MG63 (cell line): ENCODE results near the gene PPP1R9A. TPM values are rescaled to one million over a fixed set of nuclear protein-coding genes. Genes with fewer than 3 reads are reported as not detected.
A peak's percentile ranks its signal among the peaks of the same experiment; 100 is the strongest.

Experiments
- DNase-seq: peaks from one replicate; pipeline ENCODE4 v3.0.0-alpha.2; 2020
- H3K27me3 ChIP-seq: fragments of 250-450 bp; sonication (Bioruptor Pico); 2 replicates; pipeline ENCODE4 v1.5.1; 2020; ENCODE audit warnings: mild to moderate bottlenecking, moderate library complexity
- H3K36me3 ChIP-seq: fragments of 250-450 bp; sonication (Bioruptor Pico); 2 replicates; pipeline ENCODE4 v1.5.1; 2020; ENCODE audit warnings: mild to moderate bottlenecking, moderate library complexity
- H3K4me3 ChIP-seq: fragments of 250-450 bp; sonication (Bioruptor Pico); 2 replicates; pipeline ENCODE4 v1.5.1; 2020; ENCODE audit warnings: mild to moderate bottlenecking, moderate library complexity
- H3K9me3 ChIP-seq: fragments of 250-450 bp; sonication (Bioruptor Pico); 2 replicates; pipeline ENCODE4 v1.5.1; 2020; ENCODE audit warnings: mild to moderate bottlenecking, moderate library complexity
- total RNA-seq: library from RNA; depleted of rRNA; stranded (reverse); fragments of >200 nt; shearing (Covaris generic); gene quantifications from 2 replicates; pipeline ENCODE4 v1.2.3, GENCODE V29; 2014; ENCODE audit warnings: low replicate concordance

PPP1R9A gene
- total RNA-seq, 1 experiment from 2014 or later: 1.7 TPM

DNA sequence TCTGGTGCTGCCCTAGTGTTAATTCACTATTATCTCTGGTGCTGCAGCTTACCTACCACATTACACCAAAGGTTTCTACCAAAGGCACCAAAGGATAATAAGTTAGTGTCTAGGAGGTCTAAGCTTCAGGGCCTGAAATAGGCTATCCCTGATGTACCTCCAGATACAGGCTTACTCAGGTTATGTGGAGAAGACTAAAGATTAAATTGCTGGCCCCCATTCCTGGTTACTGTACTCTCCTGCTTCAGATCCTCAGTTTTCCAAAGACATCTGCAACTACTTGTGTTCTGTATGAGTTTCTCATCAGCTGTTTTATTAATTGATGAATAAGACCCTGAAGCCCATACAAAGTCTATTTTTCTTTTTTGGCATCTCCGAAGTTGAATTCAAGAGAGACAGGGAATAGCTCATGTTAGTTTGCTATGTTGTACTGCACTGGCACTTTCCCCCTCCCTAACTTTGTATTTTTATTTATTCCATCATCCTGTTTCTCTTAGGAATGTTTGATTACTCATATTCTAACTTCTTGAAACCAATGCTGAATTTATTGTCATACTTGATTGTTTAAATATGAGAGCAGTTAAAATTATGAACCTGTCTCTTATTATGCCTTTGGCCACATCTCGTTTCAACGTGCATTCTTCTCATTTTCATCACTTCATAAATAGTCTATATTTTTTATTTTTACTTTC is 331.0 kb downstream of the PPP1R9A start:
- Histone ChIP-seq H3K27me3 (no peaks in the 10 kb centered on the region), H3K4me3 (peak overlapping the region; percentile 23), H3K9me3 (no peaks in the 10 kb centered on the region), H3K36me3 (no peaks in the 10 kb centered on the region)
- DNase-seq: no peak

DNA sequence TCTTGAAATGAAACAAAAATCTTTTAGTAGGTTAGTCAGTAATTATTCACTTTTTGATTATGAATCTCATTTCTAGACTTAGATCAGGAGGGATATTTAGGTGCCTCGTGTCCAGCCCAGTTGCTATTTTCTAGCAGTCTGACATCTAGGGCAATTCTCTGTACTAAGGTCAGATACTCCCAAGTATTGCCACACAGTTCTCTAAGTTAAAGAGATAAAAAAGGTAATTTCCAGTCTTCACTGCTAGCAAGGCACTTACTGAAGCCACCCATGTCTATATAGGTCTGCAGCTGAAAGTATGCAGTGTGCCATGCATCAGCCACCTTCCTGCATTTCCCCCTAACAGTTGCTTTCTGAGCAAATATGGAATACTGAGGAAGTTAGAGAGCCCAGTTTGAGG is 333.5 kb downstream of the PPP1R9A start:
- H3K36me3 ChIP-seq: no peaks in the 10 kb centered on the region
- DNase-seq: no peak
- H3K9me3 ChIP-seq: no peaks in the 10 kb centered on the region
- H3K4me3 ChIP-seq: no peak overlapping the region
- no peaks in the 10 kb centered on the region for H3K27me3 ChIP-seq

DNA sequence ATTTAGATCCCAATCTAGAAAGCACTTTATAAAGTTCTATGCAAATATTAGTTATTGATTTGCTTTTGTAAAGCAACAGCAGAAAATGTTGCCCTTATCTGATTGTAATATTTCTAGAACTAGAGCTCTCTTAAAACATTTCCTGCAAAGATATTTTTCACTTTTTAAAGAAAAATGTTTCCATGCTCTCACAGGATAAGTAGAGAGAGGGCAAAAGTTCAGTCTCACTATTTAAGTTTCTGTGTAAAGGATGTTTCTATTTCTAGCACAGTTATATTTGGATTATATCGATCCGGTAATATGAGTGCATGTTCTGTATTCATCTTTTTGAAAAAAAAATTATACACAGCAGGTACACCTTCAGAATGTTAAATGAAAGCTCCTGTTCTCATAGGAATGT is 334.9 kb downstream of the PPP1R9A start:
- no peaks in the 10 kb centered on the region for H3K36me3 ChIP-seq
- no peaks in the 10 kb centered on the region for H3K27me3 ChIP-seq
- no peaks in the 10 kb centered on the region for H3K9me3 ChIP-seq
- DNase-seq: no peak
- no peak overlapping the region for H3K4me3 ChIP-seq

DNA sequence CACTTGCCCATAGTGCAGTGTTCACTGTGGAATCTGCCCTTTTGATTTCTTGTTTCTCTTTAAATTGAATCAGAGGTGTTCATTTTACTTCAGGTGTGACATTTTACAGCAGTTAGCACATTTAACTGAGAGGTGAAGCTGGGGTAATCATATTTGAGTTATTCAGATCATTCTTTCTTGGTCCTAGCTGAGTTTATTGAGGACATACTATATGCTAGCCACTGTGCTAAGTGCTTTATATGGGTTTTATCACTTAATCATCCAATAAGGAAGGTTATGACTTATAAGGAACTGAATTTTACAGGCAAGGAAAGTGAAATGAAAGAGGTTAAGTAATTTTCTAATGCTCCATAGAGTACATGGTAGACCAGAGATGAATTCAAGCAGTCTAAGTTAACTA is 337.2 kb downstream of the PPP1R9A start:
- Histone ChIP-seq H3K27me3 (no peaks in the 10 kb centered on the region), H3K4me3 (no peak overlapping the region), H3K36me3 (no peaks in the 10 kb centered on the region), H3K9me3 (no peaks in the 10 kb centered on the region)
- DNase-seq: no peak

DNA sequence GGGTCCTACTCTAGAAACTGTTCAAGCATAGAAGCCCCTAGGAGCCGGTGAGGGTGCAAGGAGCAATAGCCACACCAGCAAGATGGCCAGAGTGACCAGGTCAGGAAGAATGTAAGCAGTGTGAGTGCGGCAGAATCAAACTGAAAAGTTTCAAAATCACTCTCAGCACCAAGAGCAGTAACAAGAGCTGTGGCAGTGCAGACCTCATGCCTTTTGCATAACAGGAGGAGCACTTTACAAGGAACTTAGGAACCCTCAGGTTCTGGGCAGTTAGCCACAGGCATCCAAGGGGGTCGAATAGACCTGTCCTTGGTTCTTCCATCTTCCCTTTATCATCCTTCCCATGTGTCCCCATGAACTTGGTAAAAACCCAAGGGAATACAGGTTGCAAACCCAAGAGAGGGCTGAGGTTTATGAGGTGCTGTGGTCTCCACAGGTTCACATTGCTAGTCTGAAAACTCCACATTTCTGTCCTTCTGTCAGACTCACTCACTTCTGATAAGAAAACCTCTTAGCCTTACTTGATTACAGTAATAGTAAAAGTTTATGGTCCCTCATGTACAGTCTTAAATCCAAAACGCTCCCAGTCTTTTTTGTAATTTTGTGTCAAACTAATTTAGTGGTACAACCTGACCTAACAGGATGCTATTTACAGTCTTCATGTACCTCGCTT is 338.6 kb downstream of the PPP1R9A start:
- Histone ChIP-seq H3K4me3 (no peak overlapping the region), H3K36me3 (no peaks in the 10 kb centered on the region), H3K9me3 (no peaks in the 10 kb centered on the region), H3K27me3 (no peaks in the 10 kb centered on the region)
- no peak for DNase-seq

DNA sequence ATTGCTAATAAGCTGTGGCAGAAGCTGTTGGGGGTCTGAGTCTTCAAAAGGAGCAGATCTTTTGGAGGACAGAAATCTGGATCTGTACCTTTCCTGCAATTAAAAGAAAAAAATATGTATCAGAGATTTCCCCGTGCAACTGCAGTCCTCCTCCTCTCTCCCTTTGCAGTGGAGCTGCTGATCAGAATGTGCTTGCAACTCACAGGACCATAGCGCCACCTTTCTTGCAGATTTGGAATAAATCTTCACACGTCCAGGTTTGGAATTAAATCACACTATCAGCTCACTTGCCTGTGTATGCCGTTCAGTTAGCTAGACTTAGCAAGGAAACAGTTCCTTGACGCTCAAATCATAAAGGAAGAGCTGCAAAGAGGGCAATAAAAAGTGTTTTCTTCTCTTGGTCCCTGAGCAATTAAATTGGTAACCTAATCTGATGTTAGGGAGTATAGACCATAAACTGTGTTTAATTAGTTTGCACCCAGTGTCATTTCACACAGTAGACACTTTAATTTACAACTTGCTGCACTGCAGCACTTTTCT is 339.5 kb downstream of the PPP1R9A start:
- Histone ChIP-seq H3K36me3 (no peaks in the 10 kb centered on the region), H3K27me3 (no peaks in the 10 kb centered on the region), H3K4me3 (no peak overlapping the region), H3K9me3 (no peaks in the 10 kb centered on the region)
- peak; percentile 8 for DNase-seq

DNA sequence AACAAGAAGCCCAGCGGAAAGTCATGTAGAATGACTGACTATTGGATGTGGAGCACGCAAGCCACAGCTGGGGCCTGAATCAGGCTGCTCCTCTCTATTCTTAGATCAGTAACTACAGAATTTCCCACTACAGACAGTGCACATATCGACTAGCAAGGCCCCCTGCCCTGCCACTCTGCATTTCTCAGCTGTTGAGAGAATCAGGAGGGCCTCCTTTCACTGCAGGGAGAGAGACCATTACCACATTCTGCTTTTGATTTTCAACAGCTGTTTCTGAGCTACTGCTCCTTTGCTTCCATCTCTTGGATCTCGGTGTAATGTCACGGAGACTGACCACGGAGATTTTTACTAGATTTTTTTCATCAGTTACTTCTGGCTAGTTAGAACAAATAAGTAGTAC is 343.2 kb downstream of the PPP1R9A start:
- H3K9me3 ChIP-seq: no peaks in the 10 kb centered on the region
- H3K36me3 ChIP-seq: no peaks in the 10 kb centered on the region
- H3K27me3 ChIP-seq: no peaks in the 10 kb centered on the region
- no peak overlapping the region for H3K4me3 ChIP-seq
- no peak for DNase-seq

DNA sequence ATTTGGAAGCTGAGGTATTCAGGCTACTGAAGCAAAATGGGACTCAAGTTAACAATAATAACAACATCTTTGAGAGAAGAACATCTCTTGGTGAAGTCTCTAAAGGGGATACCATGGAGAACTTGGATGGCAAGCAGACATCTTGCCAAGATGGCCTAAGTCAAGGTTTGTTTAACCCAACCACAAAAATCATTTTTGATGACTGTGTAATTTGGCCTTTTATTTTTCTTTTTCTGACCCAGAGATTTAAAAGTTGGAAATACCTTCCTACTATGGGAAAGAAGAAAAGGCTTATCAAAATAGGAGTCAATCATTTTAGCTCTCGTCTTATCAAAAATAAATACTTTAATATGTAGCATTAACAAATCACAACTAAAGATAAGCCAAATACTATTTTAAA is 344.6 kb downstream of the PPP1R9A start:
- H3K27me3 ChIP-seq: no peaks in the 10 kb centered on the region
- no peaks in the 10 kb centered on the region for H3K9me3 ChIP-seq
- no peak for DNase-seq

DNA sequence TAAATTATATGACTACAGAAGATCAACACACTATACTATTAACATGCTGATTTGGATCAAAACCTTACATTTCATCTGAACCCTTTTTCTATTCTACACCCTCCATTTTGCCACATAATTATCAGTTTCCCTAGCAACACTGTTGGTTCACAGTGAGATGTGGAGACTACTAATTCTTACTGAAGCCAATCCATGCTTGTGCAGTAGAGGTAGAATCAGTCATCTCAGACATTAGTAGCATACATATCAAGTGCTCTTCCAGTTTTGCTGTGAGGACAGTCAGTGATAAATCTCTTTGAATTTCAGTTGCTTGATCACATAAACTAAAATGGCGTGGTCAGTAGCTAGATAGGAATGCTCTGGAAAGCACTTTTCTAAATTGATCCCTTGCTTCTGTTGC is 346.6 kb downstream of the PPP1R9A start:
- Histone ChIP-seq H3K36me3 (no peaks in the 10 kb centered on the region), H3K4me3 (no peak overlapping the region), H3K9me3 (no peaks in the 10 kb centered on the region), H3K27me3 (no peaks in the 10 kb centered on the region)
- no peak for DNase-seq

More for the DNA sequence above, 344.6 kb downstream of the PPP1R9A start:
- no peak overlapping the region for H3K4me3 ChIP-seq
- no peaks in the 10 kb centered on the region for H3K36me3 ChIP-seq

DNA sequence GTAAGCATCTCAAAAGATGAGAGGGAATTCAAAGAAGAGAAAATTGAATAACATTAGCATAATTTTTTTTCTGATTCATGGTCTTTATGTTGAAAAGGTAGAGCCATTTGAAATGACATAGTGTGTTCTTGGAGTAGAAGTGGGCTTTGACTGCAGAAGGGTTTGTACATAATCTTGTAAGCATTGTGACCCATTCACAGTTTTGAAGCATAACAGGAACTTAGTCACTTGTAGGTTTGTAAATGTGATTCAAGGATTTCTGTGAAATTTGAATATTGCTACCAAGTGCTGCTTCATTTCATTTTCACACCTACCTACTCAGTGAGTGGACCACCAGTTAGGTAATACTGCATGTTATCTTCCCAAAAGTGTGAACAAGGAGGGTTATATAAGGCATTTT is 348.3 kb downstream of the PPP1R9A start:
- DNase-seq: no peak
- Histone ChIP-seq H3K9me3 (no peaks in the 10 kb centered on the region), H3K4me3 (no peak overlapping the region), H3K36me3 (no peaks in the 10 kb centered on the region), H3K27me3 (no peaks in the 10 kb centered on the region)

DNA sequence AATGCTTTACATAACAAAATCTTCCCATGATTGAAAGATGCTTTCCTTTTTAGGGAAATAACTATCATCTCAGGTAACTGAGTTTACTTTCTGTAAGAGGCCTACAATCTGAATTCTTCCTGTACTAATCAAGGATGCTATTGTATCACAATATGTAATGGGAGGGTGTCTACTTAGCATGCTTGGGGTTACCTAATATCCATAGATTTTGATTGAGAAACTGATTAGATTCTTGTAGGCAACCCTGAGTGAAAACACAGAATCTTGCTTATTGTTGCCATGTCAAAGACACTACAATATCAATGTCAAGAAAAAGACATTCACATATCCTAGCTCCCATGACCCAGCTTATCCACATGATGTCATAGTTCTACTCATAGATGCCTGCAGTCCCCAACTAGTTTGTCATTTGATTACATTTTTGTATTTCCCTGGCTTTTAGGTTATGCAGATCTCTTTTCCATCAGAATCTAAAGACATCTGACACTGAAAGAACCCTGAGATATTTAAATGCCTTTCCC is 354.6 kb downstream of the PPP1R9A start:
- Histone ChIP-seq H3K36me3 (no peaks in the 10 kb centered on the region), H3K27me3 (no peaks in the 10 kb centered on the region), H3K9me3 (no peaks in the 10 kb centered on the region), H3K4me3 (no peak overlapping the region)
- no peak for DNase-seq

DNA sequence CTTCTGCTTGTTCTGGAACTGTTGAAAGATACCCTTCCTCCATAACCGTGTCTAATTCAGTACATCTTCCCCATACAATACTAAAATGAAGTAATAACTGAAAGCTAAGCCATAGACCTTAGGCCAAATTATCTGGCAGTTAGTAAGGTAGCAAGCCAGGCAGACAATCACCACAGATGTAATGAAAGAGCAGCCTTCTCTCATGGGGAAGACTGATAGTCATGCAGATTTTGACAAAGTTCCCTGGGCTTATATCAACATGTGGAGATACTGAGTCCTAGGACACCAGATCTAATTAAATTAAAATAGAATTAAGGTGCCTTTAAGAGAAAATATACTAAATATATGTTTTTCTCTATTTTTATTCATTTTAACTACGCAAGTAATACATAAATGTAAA is 355.5 kb downstream of the PPP1R9A start:
- no peaks in the 10 kb centered on the region for H3K36me3 ChIP-seq
- no peaks in the 10 kb centered on the region for H3K9me3 ChIP-seq
- H3K4me3 ChIP-seq: no peak overlapping the region
- no peaks in the 10 kb centered on the region for H3K27me3 ChIP-seq
- DNase-seq: no peak

DNA sequence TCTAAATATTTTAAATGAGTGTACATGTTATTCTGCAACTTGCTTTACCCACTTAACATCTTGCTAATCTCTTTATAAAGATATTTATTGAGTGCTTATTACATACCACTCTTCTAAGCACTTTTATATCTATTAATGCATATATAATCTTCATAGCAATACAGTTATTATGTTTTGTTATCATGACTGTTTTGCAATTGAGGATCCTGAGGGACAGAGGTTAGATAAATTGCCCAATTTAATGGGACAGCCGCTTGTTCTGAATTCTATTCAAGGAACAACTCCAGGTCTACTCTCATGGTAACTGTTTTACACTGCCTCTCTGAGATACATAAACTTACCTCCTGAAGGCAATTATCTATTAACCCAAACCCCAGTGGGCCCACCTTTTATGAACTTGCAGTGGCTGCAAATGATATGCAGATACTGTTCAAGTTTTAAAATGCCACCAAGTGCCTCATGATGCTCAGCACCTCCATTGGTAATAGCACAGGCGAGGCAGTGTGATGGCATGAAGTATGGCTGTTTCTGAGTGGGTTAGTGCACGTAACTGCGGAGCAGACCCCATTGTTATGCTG is 356.5 kb downstream of the PPP1R9A start:
- DNase-seq: no peak
- Histone ChIP-seq H3K9me3 (no peaks in the 10 kb centered on the region), H3K4me3 (no peak overlapping the region), H3K27me3 (no peaks in the 10 kb centered on the region), H3K36me3 (no peaks in the 10 kb centered on the region)

DNA sequence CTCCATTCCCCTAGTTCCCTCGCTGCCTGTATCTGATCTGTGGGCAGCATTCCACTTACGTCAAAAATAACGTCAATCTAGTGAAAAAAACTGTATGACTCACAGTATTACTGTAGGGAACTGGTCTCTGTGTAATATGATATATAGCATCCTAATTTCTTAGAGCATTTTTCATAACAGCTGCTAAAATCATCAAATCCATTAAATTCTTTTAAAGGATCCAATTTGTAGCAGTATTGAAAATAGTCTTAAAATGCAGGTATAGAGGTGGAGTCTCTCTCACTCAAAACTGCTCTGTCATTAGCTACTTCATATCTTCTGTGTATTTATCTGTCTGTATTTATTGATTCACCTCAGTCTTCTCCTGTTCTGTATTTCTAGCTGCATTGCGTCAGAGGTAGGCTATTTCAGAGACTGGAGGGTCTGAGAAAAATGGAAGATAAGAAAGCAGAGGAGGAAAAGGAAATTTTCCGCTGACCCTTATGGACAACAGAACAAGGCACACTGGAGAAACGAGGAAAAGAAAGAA is 357.0 kb downstream of the PPP1R9A start:
- no peak overlapping the region for H3K4me3 ChIP-seq
- no peak for DNase-seq

DNA sequence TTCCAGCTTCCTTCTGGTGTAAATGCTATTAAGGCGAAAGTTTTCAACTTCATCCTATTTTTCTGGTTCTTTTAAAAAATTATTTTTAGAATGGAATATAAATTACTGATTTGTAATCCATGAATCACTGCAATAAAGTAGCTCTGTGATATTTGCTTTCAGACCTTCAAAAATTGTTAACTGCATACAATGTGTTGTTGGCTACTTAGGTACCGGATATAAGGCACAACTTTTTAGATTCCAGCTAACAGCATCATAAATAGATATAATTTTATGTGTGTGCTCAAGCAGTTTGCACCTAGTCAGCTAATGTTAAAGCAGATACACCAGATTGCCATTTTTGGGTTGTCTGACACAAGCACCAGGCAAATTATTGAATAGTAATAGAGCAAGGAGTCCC is 358.2 kb downstream of the PPP1R9A start:
- Histone ChIP-seq H3K27me3 (no peaks in the 10 kb centered on the region), H3K36me3 (no peaks in the 10 kb centered on the region), H3K9me3 (no peaks in the 10 kb centered on the region), H3K4me3 (no peak overlapping the region)
- DNase-seq: no peak

More for the DNA sequence above, 357.0 kb downstream of the PPP1R9A start:
- Histone ChIP-seq H3K9me3 (no peaks in the 10 kb centered on the region), H3K36me3 (no peaks in the 10 kb centered on the region), H3K27me3 (no peaks in the 10 kb centered on the region)

DNA sequence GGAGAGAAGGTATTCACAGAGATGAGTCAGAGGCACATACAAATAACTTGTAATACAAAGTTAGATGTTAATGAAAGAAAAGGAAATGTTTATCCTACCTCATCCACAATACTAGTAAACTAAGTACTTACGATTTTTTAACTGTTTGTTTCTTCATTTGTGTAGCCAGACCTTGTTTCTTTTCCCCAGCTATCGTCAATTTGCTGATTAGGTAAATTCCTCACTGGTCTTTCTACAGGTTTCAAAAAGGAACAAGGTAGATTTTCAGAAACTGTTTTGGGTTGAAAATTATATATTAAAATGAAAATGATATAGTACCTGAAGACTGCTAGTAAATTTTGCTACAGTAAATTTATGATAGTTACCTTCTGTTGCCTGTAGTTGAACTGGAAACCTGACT is 360.4 kb downstream of the PPP1R9A start:
- Histone ChIP-seq H3K4me3 (no peak overlapping the region), H3K27me3 (no peaks in the 10 kb centered on the region), H3K36me3 (no peaks in the 10 kb centered on the region), H3K9me3 (no peaks in the 10 kb centered on the region)
- DNase-seq: no peak

DNA sequence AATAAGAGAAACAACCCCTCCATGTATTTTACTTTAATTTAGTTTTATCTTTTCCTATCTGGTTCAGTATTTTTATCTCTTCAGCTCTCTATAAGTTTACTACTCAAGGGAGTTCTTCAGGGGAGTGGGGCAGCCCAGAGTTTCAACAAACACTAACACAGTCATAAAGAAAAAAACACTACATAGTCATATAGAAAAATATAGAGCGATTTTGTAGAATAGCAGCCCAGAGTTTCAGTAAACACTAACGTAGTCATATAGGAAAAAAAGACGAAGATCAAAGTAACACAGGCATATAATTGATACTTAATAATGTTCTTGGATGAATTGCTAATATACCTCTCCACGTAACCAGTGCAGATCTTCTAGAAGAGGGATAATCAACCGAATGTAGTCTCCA is 362.2 kb downstream of the PPP1R9A start:
- H3K36me3 ChIP-seq: no peaks in the 10 kb centered on the region
- no peak for DNase-seq
- H3K27me3 ChIP-seq: no peaks in the 10 kb centered on the region
- H3K4me3 ChIP-seq: no peak overlapping the region
- no peaks in the 10 kb centered on the region for H3K9me3 ChIP-seq
